Measurements from ENCODE around the gene PLAGL1. TPM values are rescaled to one million over a fixed set of nuclear protein-coding genes. Genes with fewer than 3 reads are reported as not detected.
A peak's percentile ranks its signal among the peaks of the same experiment; 100 is the strongest.

The PLAGL1 gene, protein sequence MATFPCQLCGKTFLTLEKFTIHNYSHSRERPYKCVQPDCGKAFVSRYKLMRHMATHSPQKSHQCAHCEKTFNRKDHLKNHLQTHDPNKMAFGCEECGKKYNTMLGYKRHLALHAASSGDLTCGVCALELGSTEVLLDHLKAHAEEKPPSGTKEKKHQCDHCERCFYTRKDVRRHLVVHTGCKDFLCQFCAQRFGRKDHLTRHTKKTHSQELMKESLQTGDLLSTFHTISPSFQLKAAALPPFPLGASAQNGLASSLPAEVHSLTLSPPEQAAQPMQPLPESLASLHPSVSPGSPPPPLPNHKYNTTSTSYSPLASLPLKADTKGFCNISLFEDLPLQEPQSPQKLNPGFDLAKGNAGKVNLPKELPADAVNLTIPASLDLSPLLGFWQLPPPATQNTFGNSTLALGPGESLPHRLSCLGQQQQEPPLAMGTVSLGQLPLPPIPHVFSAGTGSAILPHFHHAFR
- total RNA-seq: 81.9 to 105 TPM (median 83.1 TPM) in 3 replicates
- long read RNA-seq, transcript PLAGL1-226 (7 exons, 3,229 nt): major isoform, 22 of 77 reads
- long read RNA-seq, partial matches to known transcripts: 4 of 77 reads
- long read RNA-seq, other reads (novel, unspliced or antisense): 44 of 77 reads

DNA sequence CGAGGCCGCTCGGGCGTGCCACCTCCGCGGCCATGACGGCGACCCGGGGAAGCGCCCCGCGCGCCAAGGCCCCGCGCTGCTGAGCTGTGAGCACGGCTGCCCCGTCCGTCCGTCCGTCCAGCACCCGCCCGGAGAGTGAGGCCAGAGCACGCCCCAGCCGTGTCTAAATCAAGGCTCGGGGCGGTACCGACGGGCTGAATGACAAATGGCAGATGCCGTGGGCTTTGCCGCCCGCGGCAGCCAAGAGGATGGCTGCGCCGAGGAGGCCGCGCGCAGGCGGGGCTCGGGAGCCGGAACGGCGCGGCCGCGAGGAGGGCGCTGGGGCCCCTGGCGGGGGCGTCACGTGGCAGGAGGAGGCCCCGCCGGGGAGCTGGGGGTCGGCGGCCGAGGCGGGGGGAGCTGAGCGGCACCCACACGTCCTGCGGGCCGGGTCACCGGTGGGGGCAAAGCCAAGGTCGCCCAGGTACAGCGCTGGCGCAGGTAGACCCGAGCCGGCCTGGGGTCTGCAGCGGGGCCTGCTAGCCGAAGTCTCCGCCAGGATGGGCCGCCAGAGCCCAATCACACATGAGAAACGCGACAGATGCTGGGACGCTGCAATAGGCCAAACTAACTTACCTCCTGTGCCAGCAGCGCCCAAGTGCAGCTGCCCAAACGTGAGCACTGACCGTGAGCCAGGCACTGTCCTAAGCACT, at the start of gene PLAGL1:
PLAGL1 (minus strand) TSS at position 140 of the 692 bp plus-strand sequence. CDS start 60,123 bp downstream, outside the sequence.
- peak; percentile 90 for DNase-seq (ENCODE audit: low spot score)
- Mint-ChIP-seq H3K4me1 (ENCODE audit: low read depth) (peaks cover 11% of the 10 kb centered on the region), H3K36me3 (ENCODE audit: low read depth) (peaks cover 5% of the 10 kb centered on the region), H3K27ac (ENCODE audit: unreplicated experiment) (peak within 1 kb of the TSS; percentile 86), H3K4me3 (ENCODE audit: unreplicated experiment) (peak within 1 kb of the TSS; percentile 74), H3K9me3 (ENCODE audit: low read depth) (peaks cover 13% of the 10 kb centered on the region), H3K27me3 (ENCODE audit: low read depth) (peaks cover 8% of the 10 kb centered on the region)
- TF ChIP-seq, protein P1, sequence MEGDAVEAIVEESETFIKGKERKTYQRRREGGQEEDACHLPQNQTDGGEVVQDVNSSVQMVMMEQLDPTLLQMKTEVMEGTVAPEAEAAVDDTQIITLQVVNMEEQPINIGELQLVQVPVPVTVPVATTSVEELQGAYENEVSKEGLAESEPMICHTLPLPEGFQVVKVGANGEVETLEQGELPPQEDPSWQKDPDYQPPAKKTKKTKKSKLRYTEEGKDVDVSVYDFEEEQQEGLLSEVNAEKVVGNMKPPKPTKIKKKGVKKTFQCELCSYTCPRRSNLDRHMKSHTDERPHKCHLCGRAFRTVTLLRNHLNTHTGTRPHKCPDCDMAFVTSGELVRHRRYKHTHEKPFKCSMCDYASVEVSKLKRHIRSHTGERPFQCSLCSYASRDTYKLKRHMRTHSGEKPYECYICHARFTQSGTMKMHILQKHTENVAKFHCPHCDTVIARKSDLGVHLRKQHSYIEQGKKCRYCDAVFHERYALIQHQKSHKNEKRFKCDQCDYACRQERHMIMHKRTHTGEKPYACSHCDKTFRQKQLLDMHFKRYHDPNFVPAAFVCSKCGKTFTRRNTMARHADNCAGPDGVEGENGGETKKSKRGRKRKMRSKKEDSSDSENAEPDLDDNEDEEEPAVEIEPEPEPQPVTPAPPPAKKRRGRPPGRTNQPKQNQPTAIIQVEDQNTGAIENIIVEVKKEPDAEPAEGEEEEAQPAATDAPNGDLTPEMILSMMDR (IDR thresholded peaks at IDR 0.05): no peak

DNA sequence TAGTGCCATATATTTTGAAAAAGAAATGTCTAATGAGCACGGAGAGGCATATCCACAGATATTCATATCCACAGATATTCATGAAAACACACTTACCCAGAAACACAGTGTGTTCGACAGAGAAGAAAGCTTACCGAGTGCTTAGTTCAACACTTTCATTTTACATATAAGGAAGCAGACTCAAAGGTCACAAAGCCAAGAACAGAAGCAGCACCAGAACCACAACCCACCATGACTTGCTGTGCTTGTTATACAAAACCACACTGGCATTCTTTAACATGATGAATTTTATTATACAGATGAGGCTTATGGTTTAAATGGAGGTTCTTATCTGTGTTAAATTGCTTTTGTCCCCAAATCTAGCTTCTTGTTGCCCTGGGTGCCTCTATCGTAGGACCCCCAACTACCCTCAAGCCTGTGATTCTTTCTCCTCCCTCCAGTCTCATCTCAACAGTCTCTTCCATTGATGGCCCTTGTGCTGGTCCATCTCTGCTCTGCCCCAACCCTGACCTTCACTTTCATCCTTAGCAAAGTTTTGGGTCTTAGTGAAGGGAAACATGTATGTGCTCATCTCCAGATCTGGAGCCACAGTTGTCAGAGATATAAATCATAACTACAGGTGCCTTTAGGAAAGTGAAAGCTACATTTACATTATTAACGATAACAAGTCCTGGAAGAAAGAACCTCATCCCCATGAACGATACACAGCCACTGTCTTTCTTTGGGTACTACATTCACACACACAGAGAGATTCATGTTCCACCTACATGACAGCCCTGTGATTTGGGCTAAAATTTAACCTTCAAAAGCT, 47.3 kb upstream of the PLAGL1 start:
- no peak for DNase-seq (ENCODE audit: low spot score)
- H3K4me3 Mint-ChIP-seq (ENCODE audit: unreplicated experiment): no peak overlapping the region
- no peaks in the 10 kb centered on the region for H3K36me3 Mint-ChIP-seq (ENCODE audit: low read depth)
- no peaks in the 10 kb centered on the region for H3K4me1 Mint-ChIP-seq (ENCODE audit: low read depth)
- TF ChIP-seq, protein P1 (IDR thresholded peaks at IDR 0.05): no peak
- no peak overlapping the region for H3K27ac Mint-ChIP-seq (ENCODE audit: unreplicated experiment)
- H3K9me3 Mint-ChIP-seq (ENCODE audit: low read depth): no peaks in the 10 kb centered on the region
- peaks cover 31% of the 10 kb centered on the region for H3K27me3 Mint-ChIP-seq (ENCODE audit: low read depth)

DNA sequence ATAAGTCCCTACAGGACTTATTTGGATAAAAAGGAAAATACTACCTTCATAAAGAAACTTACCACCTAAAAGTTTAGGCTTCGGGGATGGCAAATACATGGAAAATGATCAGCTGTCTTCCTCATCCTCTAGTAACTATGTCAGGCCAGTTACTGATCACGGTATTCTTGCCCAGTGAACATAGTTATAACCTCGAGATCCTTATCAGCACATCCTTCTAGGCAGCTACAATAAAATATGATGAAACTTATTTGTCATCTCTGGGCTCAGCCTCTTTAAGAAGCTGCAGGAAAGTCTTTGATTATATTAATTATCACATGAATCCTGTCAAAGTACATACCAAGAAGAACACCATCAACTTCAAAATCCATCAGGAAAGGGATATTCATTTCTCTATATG, 45.5 kb upstream of the PLAGL1 start:
- Mint-ChIP-seq H3K4me3 (ENCODE audit: unreplicated experiment) (no peak overlapping the region), H3K4me1 (ENCODE audit: low read depth) (no peaks in the 10 kb centered on the region), H3K36me3 (ENCODE audit: low read depth) (no peaks in the 10 kb centered on the region), H3K27ac (ENCODE audit: unreplicated experiment) (no peak overlapping the region), H3K27me3 (ENCODE audit: low read depth) (peaks cover 43% of the 10 kb centered on the region), H3K9me3 (ENCODE audit: low read depth) (peaks cover 5% of the 10 kb centered on the region)
- TF ChIP-seq, protein P1 (IDR thresholded peaks at IDR 0.05): no peak
- DNase-seq (ENCODE audit: low spot score): no peak

DNA sequence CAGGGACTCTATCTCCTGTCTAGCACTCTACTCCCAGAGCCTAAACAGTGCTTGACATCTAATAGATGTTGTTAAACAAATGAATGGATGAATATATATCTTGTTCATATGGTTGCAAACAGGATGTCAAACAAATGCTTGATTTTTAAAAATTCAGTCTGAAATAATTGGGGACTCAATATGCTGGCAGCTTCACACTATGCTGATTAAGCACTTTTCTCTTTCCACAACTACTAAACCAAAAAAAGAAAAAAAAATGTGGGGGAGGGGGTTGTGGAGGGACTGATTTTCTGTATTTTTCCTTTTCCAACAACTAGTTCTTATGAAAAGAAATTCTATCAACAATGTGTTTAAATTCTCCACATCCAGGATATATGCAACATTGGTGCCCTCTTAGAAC, 44.4 kb upstream of the PLAGL1 start:
- H3K27me3 Mint-ChIP-seq (ENCODE audit: low read depth): peaks cover 44% of the 10 kb centered on the region
- no peak for DNase-seq (ENCODE audit: low spot score)
- H3K9me3 Mint-ChIP-seq (ENCODE audit: low read depth): peaks cover 9% of the 10 kb centered on the region
- no peaks in the 10 kb centered on the region for H3K4me1 Mint-ChIP-seq (ENCODE audit: low read depth)
- TF ChIP-seq, protein P1 (IDR thresholded peaks at IDR 0.05): no peak
- peaks cover 3% of the 10 kb centered on the region for H3K36me3 Mint-ChIP-seq (ENCODE audit: low read depth)
- no peak overlapping the region for H3K27ac Mint-ChIP-seq (ENCODE audit: unreplicated experiment)
- H3K4me3 Mint-ChIP-seq (ENCODE audit: unreplicated experiment): no peak overlapping the region
